SK-N-SH (cell line): Measurements from ENCODE around the gene MALAT1. TPM values are rescaled to one million over a fixed set of nuclear protein-coding genes. Genes with fewer than 3 reads are reported as not detected.
"Not testable (repeated sequence)": the region's sequence is repeated elsewhere in the genome, so short reads cannot be mapped to it uniquely, and the experiment has no call there.

Source experiments
- CTCF ChIA-PET: fragments of 300-600, 350-600 bp; formaldehyde crosslinking; extraction: SDS; loops from one replicate; lab custom pipeline; 2021; lab: Yijun Ruan, JAX
- POLR2A ChIA-PET: fragments of 350-600 bp; sonication (Branson Sonifier 250); formaldehyde crosslinking; extraction: SDS; loops from one replicate; lab custom pipeline; 2020; ENCODE audit warnings: antibody characterized with exemption, inconsistent platforms; lab: Yijun Ruan, JAX
- DNase-seq: peaks from one replicate; pipeline ENCODE4 v3.0.0; 2012
- H2AFZ ChIP-seq: fragments of 200-600 bp; sonication (generic); 2 replicates; pipeline ENCODE4 v1.8.1; 2016; ENCODE audit warnings: antibody characterized with exemption, mild to moderate bottlenecking, low read depth
- H3F3A ChIP-seq: fragments of 200-600 bp; sonication (generic); replicated peaks from 2 replicates; pipeline ENCODE3; 2016; ENCODE audit warnings: antibody characterized with exemption, mild to moderate bottlenecking; ENCODE audit not compliant: insufficient read depth
- H3K27ac ChIP-seq, 2 experiments: fragments of 200-500 bp in 1 of 2; fragments of 200-600 bp in 1 of 2; sonication (Bioruptor generic) in 1 of 2; sonication (generic), shearing (Covaris generic) in 1 of 2; 2 replicates each; pipeline versions ENCODE4 v1.5.1 to v1.6.1; 2014 to 2016; ENCODE audit warnings: low read depth in 2 of 2, inconsistent platforms in 1 of 2, low read length in 1 of 2, mild to moderate bottlenecking in 1 of 2, mixed read lengths in 1 of 2
- H3K27me3 ChIP-seq: fragments of 200-600 bp; sonication (generic), shearing (Covaris generic); 2 replicates; pipeline ENCODE4 v1.6.1; 2016; ENCODE audit warnings: mixed run types; ENCODE audit not compliant: insufficient read depth
- H3K36me3 ChIP-seq, 2 experiments: fragments of 200-500 bp in 1 of 2; fragments of 200-600 bp in 1 of 2; sonication (Bioruptor generic) in 1 of 2; sonication (generic) in 1 of 2; replicated peaks in 1 of 2; 2 replicates each; pipeline versions ENCODE3 to v1.5.1; 2014 to 2016; ENCODE audit warnings: low read length in 1 of 2, mild to moderate bottlenecking in 1 of 2; ENCODE audit not compliant: insufficient read depth in 2 of 2, control insufficient read depth in 1 of 2
- H3K4me1 ChIP-seq, 2 experiments: fragments of 200-500 bp in 1 of 2; fragments of 200-600 bp in 1 of 2; sonication (Bioruptor generic) in 1 of 2; sonication (generic), shearing (Covaris generic) in 1 of 2; 2 replicates each; pipeline versions ENCODE4 v1.5.1 to v1.6.1; 2014 to 2016; ENCODE audit warnings: low read depth in 1 of 2, low read length in 1 of 2, mixed run types in 1 of 2; ENCODE audit not compliant: insufficient read depth in 2 of 2, control insufficient read depth in 1 of 2
- H3K4me2 ChIP-seq: fragments of 200-600 bp; sonication (generic), shearing (Covaris generic); 2 replicates; pipeline ENCODE4 v1.6.1; 2017; ENCODE audit warnings: mixed run types
- H3K4me3 ChIP-seq, 2 experiments: fragments of 200-500 bp in 1 of 2; fragments of 200-600 bp in 1 of 2; sonication (Bioruptor generic) in 1 of 2; sonication (generic), shearing (Covaris generic) in 1 of 2; 2 replicates each; pipeline versions ENCODE4 v1.5.1 to v1.8.1; 2014 to 2016; ENCODE audit warnings: low read depth in 2 of 2, inconsistent platforms in 1 of 2, low read length in 1 of 2, mild to moderate bottlenecking in 1 of 2, mixed read lengths in 1 of 2, moderate library complexity in 1 of 2
- H3K79me2 ChIP-seq: fragments of 200-600 bp; sonication (generic); 2 replicates; pipeline ENCODE4 v1.8.1; 2017; ENCODE audit warnings: mild to moderate bottlenecking; ENCODE audit not compliant: insufficient read depth
- H3K9ac ChIP-seq: fragments of 200-600 bp; sonication (generic); 2 replicates; pipeline ENCODE4 v1.6.1; 2017; ENCODE audit warnings: mixed run types
- H3K9me2 ChIP-seq: fragments of 200-600 bp; sonication (generic); 2 replicates; pipeline ENCODE4 v1.6.1; 2017; ENCODE audit warnings: mixed run types
- H3K9me3 ChIP-seq: fragments of 200-600 bp; sonication (generic); 2 replicates; pipeline ENCODE4 v1.6.1; 2017; ENCODE audit warnings: mixed run types, mild to moderate bottlenecking, moderate library complexity
- H4K20me1 ChIP-seq: fragments of 200-600 bp; sonication (generic); 2 replicates; pipeline ENCODE4 v1.6.1; 2017; ENCODE audit warnings: mild to moderate bottlenecking, mixed run types; ENCODE audit not compliant: insufficient read depth
- FOSL2 ChIP-seq: IDR thresholded peaks from 2 replicates; pipeline ENCODE4 v1.4.0; 2012; ENCODE audit warnings: low read depth, mild to moderate bottlenecking, moderate library complexity, borderline replicate concordance
- GATA2 ChIP-seq: sonication (generic); formaldehyde crosslinking; IDR thresholded peaks from 2 replicates; pipeline ENCODE4 v1.5.0; 2020; ENCODE audit warnings: mild to moderate bottlenecking, missing genetic modification reagents
- MAX ChIP-seq: IDR thresholded peaks from 2 replicates; pipeline ENCODE4 v1.4.0; 2012; ENCODE audit warnings: low read depth
- MXI1 ChIP-seq: IDR thresholded peaks from 2 replicates; pipeline ENCODE4 v1.6.1; 2012; ENCODE audit warnings: mild to moderate bottlenecking, low read depth, low read length, improper control_type of control experiment
- NFIC ChIP-seq: IDR thresholded peaks from 2 replicates; pipeline ENCODE4 v1.4.0; 2012; ENCODE audit warnings: borderline replicate concordance
- RCOR1 ChIP-seq: fragments of 150-350 bp; IDR thresholded peaks from 2 replicates; pipeline ENCODE4 v1.6.1; 2017; ENCODE audit warnings: antibody characterized with exemption, low read length
- SMC3 ChIP-seq: IDR thresholded peaks from 2 replicates; pipeline ENCODE4 v1.6.1; 2012; ENCODE audit warnings: low read depth, low read length, improper control_type of control experiment
- TCF12 ChIP-seq: IDR thresholded peaks from 2 replicates; pipeline ENCODE4 v1.4.0; 2012
- WGBS: methylation state at CpG from one replicate; pipeline ENCODE4 v1.1.6; 2017; ENCODE audit warnings: low lambda C conversion rate; 5-methylcytosine and 5-hydroxymethylcytosine counted together
- polyA plus RNA-seq, 3 experiments: library from polyadenylated mRNA; depleted of rRNA; stranded (reverse); fragments of >200 nt; gene quantifications; 2 replicates each; pipeline ENCODE4 v1.2.3, GENCODE V29; 2012
- TF ChIP-seq, protein P1 (sequence below): IDR thresholded peaks from 2 replicates; pipeline ENCODE4 v1.6.1; 2012; ENCODE audit warnings: mild to moderate bottlenecking, low read depth, low read length, moderate library complexity

The MALAT1 gene
- polyA plus RNA-seq, 1 of the 3 experiments (the other 2 are of a cell fraction): 285 TPM

DNA sequence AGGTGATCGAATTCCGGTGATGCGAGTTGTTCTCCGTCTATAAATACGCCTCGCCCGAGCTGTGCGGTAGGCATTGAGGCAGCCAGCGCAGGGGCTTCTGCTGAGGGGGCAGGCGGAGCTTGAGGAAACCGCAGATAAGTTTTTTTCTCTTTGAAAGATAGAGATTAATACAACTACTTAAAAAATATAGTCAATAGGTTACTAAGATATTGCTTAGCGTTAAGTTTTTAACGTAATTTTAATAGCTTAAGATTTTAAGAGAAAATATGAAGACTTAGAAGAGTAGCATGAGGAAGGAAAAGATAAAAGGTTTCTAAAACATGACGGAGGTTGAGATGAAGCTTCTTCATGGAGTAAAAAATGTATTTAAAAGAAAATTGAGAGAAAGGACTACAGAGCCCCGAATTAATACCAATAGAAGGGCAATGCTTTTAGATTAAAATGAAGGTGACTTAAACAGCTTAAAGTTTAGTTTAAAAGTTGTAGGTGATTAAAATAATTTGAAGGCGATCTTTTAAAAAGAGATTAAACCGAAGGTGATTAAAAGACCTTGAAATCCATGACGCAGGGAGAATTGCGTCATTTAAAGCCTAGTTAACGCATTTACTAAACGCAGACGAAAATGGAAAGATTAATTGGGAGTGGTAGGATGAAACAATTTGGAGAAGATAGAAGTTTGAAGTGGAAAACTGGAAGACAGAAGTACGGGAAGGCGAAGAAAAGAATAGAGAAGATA is at the start of gene MALAT1 (continued):
- TF ChIP-seq MAX (peak; percentile 80), SMC3 (peak; percentile 23; the same call in 1 of the 2 replicates), TCF12 (peak; percentile 70), RCOR1 (peak; percentile 62), MXI1 (peak; percentile 76; the same call in 1 of the 2 replicates), NFIC (peak; percentile 78), FOSL2 (peak; percentile 58; the same call in 1 of the 2 replicates), GATA2 (peak; percentile 13; the same call in 1 of the 2 replicates)
- TF ChIP-seq, protein P1, sequence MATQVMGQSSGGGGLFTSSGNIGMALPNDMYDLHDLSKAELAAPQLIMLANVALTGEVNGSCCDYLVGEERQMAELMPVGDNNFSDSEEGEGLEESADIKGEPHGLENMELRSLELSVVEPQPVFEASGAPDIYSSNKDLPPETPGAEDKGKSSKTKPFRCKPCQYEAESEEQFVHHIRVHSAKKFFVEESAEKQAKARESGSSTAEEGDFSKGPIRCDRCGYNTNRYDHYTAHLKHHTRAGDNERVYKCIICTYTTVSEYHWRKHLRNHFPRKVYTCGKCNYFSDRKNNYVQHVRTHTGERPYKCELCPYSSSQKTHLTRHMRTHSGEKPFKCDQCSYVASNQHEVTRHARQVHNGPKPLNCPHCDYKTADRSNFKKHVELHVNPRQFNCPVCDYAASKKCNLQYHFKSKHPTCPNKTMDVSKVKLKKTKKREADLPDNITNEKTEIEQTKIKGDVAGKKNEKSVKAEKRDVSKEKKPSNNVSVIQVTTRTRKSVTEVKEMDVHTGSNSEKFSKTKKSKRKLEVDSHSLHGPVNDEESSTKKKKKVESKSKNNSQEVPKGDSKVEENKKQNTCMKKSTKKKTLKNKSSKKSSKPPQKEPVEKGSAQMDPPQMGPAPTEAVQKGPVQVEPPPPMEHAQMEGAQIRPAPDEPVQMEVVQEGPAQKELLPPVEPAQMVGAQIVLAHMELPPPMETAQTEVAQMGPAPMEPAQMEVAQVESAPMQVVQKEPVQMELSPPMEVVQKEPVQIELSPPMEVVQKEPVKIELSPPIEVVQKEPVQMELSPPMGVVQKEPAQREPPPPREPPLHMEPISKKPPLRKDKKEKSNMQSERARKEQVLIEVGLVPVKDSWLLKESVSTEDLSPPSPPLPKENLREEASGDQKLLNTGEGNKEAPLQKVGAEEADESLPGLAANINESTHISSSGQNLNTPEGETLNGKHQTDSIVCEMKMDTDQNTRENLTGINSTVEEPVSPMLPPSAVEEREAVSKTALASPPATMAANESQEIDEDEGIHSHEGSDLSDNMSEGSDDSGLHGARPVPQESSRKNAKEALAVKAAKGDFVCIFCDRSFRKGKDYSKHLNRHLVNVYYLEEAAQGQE: peak; percentile 90

GRCh38 chr11:65451301-65451700 is 47.5 kb upstream of the MALAT1 start:
- Histone ChIP-seq H4K20me1 (peaks cover 31% of the 10 kb centered on the region), H3K4me1 (peaks cover 3 to 17% of the 10 kb centered on the region in 2 experiments; a peak in 3 of 4 replicates), H3F3A (peaks cover 62% of the 10 kb centered on the region), H3K79me2 (peaks cover 24% of the 10 kb centered on the region)
- H3K36me3 ChIP-seq, DNase-seq, CTCF ChIA-PET, H3K4me3 ChIP-seq, H3K9me2 ChIP-seq, H3K27ac ChIP-seq, H3K27me3 ChIP-seq, POLR2A ChIA-PET, H3K4me2 ChIP-seq, H2AFZ ChIP-seq, H3K9ac ChIP-seq, H3K9me3 ChIP-seq: not testable (repeated sequence)
- WGBS: no CpG with 5 or more reads among the region's 30 CpGs

GRCh38 chr11:65452259-65452658 is 46.6 kb upstream of the MALAT1 start:
- ChIA-PET POLR2A (interaction anchor here (1.0 to 1.8 kb wide), 8 partner anchors 8 to 55 kb away, joined by 4 to 22 read pairs (median 5); partner anchors contain the start of genes MALAT1 and NEAT1), CTCF (interaction anchor here (0.6 to 1.4 kb wide), 2 partner anchors 40 to 247 kb away, joined by 3 read pairs; no protein-coding TSS in a partner anchor)
- not testable (repeated sequence) for H3K9me3 ChIP-seq, H3K36me3 ChIP-seq, H3K27me3 ChIP-seq, H3K9me2 ChIP-seq, DNase-seq, H2AFZ ChIP-seq, H3K4me3 ChIP-seq
- Histone ChIP-seq H3K9ac (peak overlapping the region; percentile 42; the same call in 1 of the 2 replicates), H4K20me1 (peaks cover 21% of the 10 kb centered on the region), H3K27ac (peak overlapping the region; percentile 89 to 90), H3F3A (peaks cover 52% of the 10 kb centered on the region), H3K79me2 (peaks cover 34% of the 10 kb centered on the region), H3K4me1 (peaks cover 8 to 17% of the 10 kb centered on the region in 2 experiments; a peak in 3 of 4 replicates), H3K4me2 (peak overlapping the region; percentile 9; the same call in 1 of the 2 replicates)
- 100% methylated on average over 1 of the region's 3 CpGs for WGBS
